ENCODE measurements around the gene CTXN1.

The CTXN1 gene

GRCh38 chr19:7928741-7929701 is 3.1 kb upstream of the CTXN1 start (continued):
- TF ChIP-seq ZNF639 (tag by site-specific recombination; IDR thresholded peaks at IDR 0.05) = peak; percentile 61; the same call in 1 of the 2 replicates
- peak; percentile 59; the same call in 1 of the 2 replicates for TF ChIP-seq SP7 (tag by site-specific recombination; IDR thresholded peaks at IDR 0.05)
- no peak for TF ChIP-seq ZNF324 (tag by site-specific recombination; IDR thresholded peaks at IDR 0.05)
- peak; percentile 78 for TF ChIP-seq ZFHX2 (tag by site-specific recombination; conservative IDR thresholded peaks at IDR 0.05)
- peak; percentile 38 for TF ChIP-seq ZNF335 (tag by site-specific recombination; conservative IDR thresholded peaks at IDR 0.05)
- peak; percentile 37 for TF ChIP-seq ZNF654 (tag by site-specific recombination; IDR thresholded peaks at IDR 0.05; ENCODE audit: low read depth)
- no peak for TF ChIP-seq ZNF10 (tag by site-specific recombination; IDR thresholded peaks at IDR 0.05)
- TF ChIP-seq PRDM10 (tag by site-specific recombination; IDR thresholded peaks at IDR 0.05) = peak; percentile 36
- peak; percentile 62; the same call in 1 of the 2 replicates for TF ChIP-seq EGR2 (tag by site-specific recombination; IDR thresholded peaks at IDR 0.05; ENCODE audit: low read depth)
- TF ChIP-seq ZNF341 (tag by site-specific recombination; IDR thresholded peaks at IDR 0.05; ENCODE audit: low read depth) = peak; percentile 28; the same call in 1 of the 2 replicates
- peak; percentile 64 for TF ChIP-seq BCL11B (tag by site-specific recombination; IDR thresholded peaks at IDR 0.05; ENCODE audit: low read depth)
- no peak for TF ChIP-seq ZNF561 (tag by site-specific recombination; IDR thresholded peaks at IDR 0.05; ENCODE audit: borderline replicate concordance)
- TF ChIP-seq PRDM6 (tag by site-specific recombination; IDR thresholded peaks at IDR 0.05) = peak; percentile 89; the same call in 1 of the 2 replicates
- TF ChIP-seq ZNF248 (tag by site-specific recombination; IDR thresholded peaks at IDR 0.05) = no peak
- 0 out of 2 replicates have a peak, but pooled peaks have one; percentile 47 for TF ChIP-seq ZBTB48 (tag by site-specific recombination; IDR thresholded peaks at IDR 0.05)
- no peak for TF ChIP-seq ZNF701 (tag by site-specific recombination; IDR thresholded peaks at IDR 0.05)
- peak; percentile 24; the same call in 1 of the 2 replicates for TF ChIP-seq ZNF394 (tag by site-specific recombination; IDR thresholded peaks at IDR 0.05; ENCODE audit: borderline replicate concordance)
- no peak for TF ChIP-seq ZNF48 (tag by site-specific recombination; IDR thresholded peaks at IDR 0.05)
- no peak for TF ChIP-seq ZNF488 (tag by site-specific recombination; IDR thresholded peaks at IDR 0.05)
- TF ChIP-seq ZEB2 (tag by site-specific recombination; IDR thresholded peaks at IDR 0.05) = peak; percentile 91
- peak; percentile 58 for TF ChIP-seq KLF8 (tag by site-specific recombination; IDR thresholded peaks at IDR 0.05)
- TF ChIP-seq PRDM1 (tag by site-specific recombination; IDR thresholded peaks at IDR 0.05) = peak; percentile 84
